Posterior vena cava (tissue), 2 donors: Measurements from ENCODE around the gene ZSCAN22. TPM values are rescaled to one million over a fixed set of nuclear protein-coding genes. Genes with fewer than 3 reads are reported as not detected.
A peak's percentile ranks its signal among the peaks of the same experiment; 100 is the strongest.
"Not testable (repeated sequence)": the region's sequence is repeated elsewhere in the genome, so short reads cannot be mapped to it uniquely, and the experiment has no call there.

ENCODE experiments used
- DNase-seq: peaks from one replicate; pipeline ENCODE4 v3.0.0-alpha.2; 2020; ENCODE audit warnings: low spot score
- intact Hi-C, 2 donors: fragments of 100-400 bp; cut with DNase I; formaldehyde crosslinking; loops; one replicate each; pipeline versions ENCODE4 v1.14.1 to v1.14.2; 2022 to 2023
- long read RNA-seq, 2 donors: library from polyadenylated mRNA; unstranded; transcript quantifications; one replicate each; pipeline ENCODE4 v2.0.0, GENCODE V29; 2020 to 2021
- total RNA-seq, 2 donors: library from RNA; stranded (reverse); fragmentation: NEBNext Ultra II Directional; extraction: Animal tissue kit (Norgen Biotek cat#: 25700); gene quantifications; one replicate each; pipeline ENCODE4 v1.2.1, GENCODE V29; 2021
- donor health status: DM: yes; HTN: yes; CAD: no.
- donor health status: DM: yes; HTN: yes; CAD: no.

Gene ZSCAN22
- 1 to 10 TPM; 2.5 to 2.6 TPM for total RNA-seq
- long read RNA-seq, donor 1, partial matches to known transcripts, result 0 of 3 reads
- long read RNA-seq, donor 1, other reads (novel, unspliced or antisense), result 3 of 3 reads
- long read RNA-seq, donor 2, partial matches to known transcripts, result 0 of 5 reads
- long read RNA-seq, donor 2, other reads (novel, unspliced or antisense), result 5 of 5 reads

GRCh38 chr19:58326914-58327726 lies at the start of gene ZSCAN22:
Gene ZSCAN22 (plus strand): TSS chr19:58326994. CDS start chr19:58334803, 7,809 bp downstream.
- intact Hi-C loops, result no loop called here
- DNase-seq, result peak; percentile 99

- intact Hi-C loops, result loop anchor here in 1 of 2 donors (10.0 kb wide), 1 partner anchor 52 kb away; the partner anchor contains the start of gene ZNF544
Measured at GRCh38 chr19:58277197-58277596, 49.6 kb upstream of the ZSCAN22 start.

GRCh38 chr19:58277748-58278540 lies 48.9 kb upstream of the ZSCAN22 start:
- intact Hi-C loops, result loop anchor here in 1 of 2 donors (10.0 kb wide), 1 partner anchor 53 kb away; the partner anchor contains the start of gene ZNF544
- peak; percentile 0 for DNase-seq

More at GRCh38 chr19:58277197-58277596, 49.6 kb upstream of the ZSCAN22 start:
- DNase-seq, result peak; percentile 11

- intact Hi-C loops, result loop anchor here in 1 of 2 donors (10.0 kb wide), 1 partner anchor 54 kb away; the partner anchor contains the start of gene ZNF544
- peak; percentile 99 for DNase-seq
Measured at GRCh38 chr19:58278541-58279041, 48.2 kb upstream of the ZSCAN22 start, which contains the start of gene ZNF8. Gene ZNF8 (plus strand): TSS chr19:58278955. CDS start chr19:58279082, 127 bp downstream.

GRCh38 chr19:58279042-58279924 lies 47.5 kb upstream of the ZSCAN22 start:
- intact Hi-C loops, result loop anchor here in 1 of 2 donors (10.0 kb wide), 1 partner anchor 54 kb away; the partner anchor contains the start of gene ZNF544
- peak; percentile 94 for DNase-seq

GRCh38 chr19:58279925-58280316 lies 46.9 kb upstream of the ZSCAN22 start:
- no peak for DNase-seq
- intact Hi-C loops, result loop anchor here in 1 of 2 donors (10.0 kb wide), 1 partner anchor 55 kb away; the partner anchor contains the start of gene ZNF544

GRCh38 chr19:58284199-58284598 lies 42.6 kb upstream of the ZSCAN22 start:
- intact Hi-C loops, result no loop called here
- no peak for DNase-seq

GRCh38 chr19:58291943-58292342 lies 34.9 kb upstream of the ZSCAN22 start:
- intact Hi-C loops, result no loop called here
- DNase-seq, result no peak

GRCh38 chr19:58294743-58295374 lies 31.9 kb upstream of the ZSCAN22 start:
- no peak for DNase-seq
- intact Hi-C loops, result no loop called here

GRCh38 chr19:58296104-58296503 lies 30.7 kb upstream of the ZSCAN22 start:
- intact Hi-C loops, result no loop called here
- no peak for DNase-seq

GRCh38 chr19:58300620-58301019 lies 26.2 kb upstream of the ZSCAN22 start:
- DNase-seq, result no peak
- intact Hi-C loops, result no loop called here

GRCh38 chr19:58304255-58304654 lies 22.5 kb upstream of the ZSCAN22 start:
- DNase-seq, result no peak
- intact Hi-C loops, result no loop called here

- DNase-seq, result no peak
- intact Hi-C loops, result no loop called here
Measured at GRCh38 chr19:58304748-58305064, 22.1 kb upstream of the ZSCAN22 start.

GRCh38 chr19:58305065-58305931 lies 21.5 kb upstream of the ZSCAN22 start, which contains the start of gene ERVK3-1:
Gene ERVK3-1 (plus strand): TSS chr19:58305377. CDS start chr19:58312169, 6,792 bp downstream.
- intact Hi-C loops, result no loop called here
- peak; percentile 99 for DNase-seq

- intact Hi-C loops, result no loop called here
- no peak for DNase-seq
Measured at GRCh38 chr19:58305932-58306323, 20.9 kb upstream of the ZSCAN22 start.

- intact Hi-C loops, result no loop called here
- DNase-seq, result no peak
Measured at GRCh38 chr19:58307736-58308135, 19.1 kb upstream of the ZSCAN22 start.

GRCh38 chr19:58310685-58311084 lies 16.1 kb upstream of the ZSCAN22 start:
- DNase-seq, intact Hi-C loops: not testable (repeated sequence)
